GM06990 (cell line): ENCODE measurements around the gene SHMT2.

Experiments used
- DNase-seq: peaks from one replicate; pipeline ENCODE4 v3.0.0-alpha.2; 2011; ENCODE audit not compliant: insufficient read length; ENCODE audit errors: extremely low read depth
- H3K27me3 ChIP-seq: replicated peaks from 2 replicates; pipeline ENCODE4 v1.6.0; 2011; ENCODE audit warnings: low read length; ENCODE audit not compliant: control insufficient read depth, insufficient read depth
- H3K36me3 ChIP-seq: 2 replicates; pipeline ENCODE4 v1.5.1; 2011; ENCODE audit warnings: low read length; ENCODE audit not compliant: control insufficient read depth, insufficient read depth
- H3K4me3 ChIP-seq: replicated peaks from 2 replicates; pipeline ENCODE4 v1.5.1; 2011; ENCODE audit warnings: low read depth, mild to moderate bottlenecking, control low read depth, low read length
- CTCF ChIP-seq: IDR thresholded peaks from 2 replicates; pipeline ENCODE4 v1.5.1; 2011; ENCODE audit warnings: low read length, control low read depth, mild to moderate bottlenecking, inconsistent platforms; ENCODE audit not compliant: insufficient read depth, poor library complexity, severe bottlenecking

Gene SHMT2

GRCh38 chr12:57219993-57220754 lies 9.3 kb upstream of the SHMT2 start:
- TF ChIP-seq CTCF = no peak
- Histone ChIP-seq H3K4me3 (no peak overlapping the region), H3K27me3 (peaks cover 13% of the 10 kb centered on the region), H3K36me3 (no peaks in the 10 kb centered on the region)
- DNase-seq = no peak

GRCh38 chr12:57220770-57221168 lies 8.7 kb upstream of the SHMT2 start:
- no peak for TF ChIP-seq CTCF
- Histone ChIP-seq H3K27me3 (peaks cover 11% of the 10 kb centered on the region), H3K4me3 (no peak overlapping the region), H3K36me3 (no peaks in the 10 kb centered on the region)
- no peak for DNase-seq

- no peaks in the 10 kb centered on the region for H3K36me3 ChIP-seq
- DNase-seq = no peak
- no peak overlapping the region for H3K4me3 ChIP-seq
- peaks cover 11% of the 10 kb centered on the region for H3K27me3 ChIP-seq
- no peak for TF ChIP-seq CTCF
These were observed 8.2 kb upstream of the SHMT2 start for GRCh38 chr12:57221169-57221917.

- H3K4me3 ChIP-seq = no peak overlapping the region
- no peaks in the 10 kb centered on the region for H3K36me3 ChIP-seq
- no peak for TF ChIP-seq CTCF
- DNase-seq = no peak
- peaks cover 12% of the 10 kb centered on the region for H3K27me3 ChIP-seq
These were observed 7.0 kb upstream of the SHMT2 start for GRCh38 chr12:57222286-57223190.

DNA sequence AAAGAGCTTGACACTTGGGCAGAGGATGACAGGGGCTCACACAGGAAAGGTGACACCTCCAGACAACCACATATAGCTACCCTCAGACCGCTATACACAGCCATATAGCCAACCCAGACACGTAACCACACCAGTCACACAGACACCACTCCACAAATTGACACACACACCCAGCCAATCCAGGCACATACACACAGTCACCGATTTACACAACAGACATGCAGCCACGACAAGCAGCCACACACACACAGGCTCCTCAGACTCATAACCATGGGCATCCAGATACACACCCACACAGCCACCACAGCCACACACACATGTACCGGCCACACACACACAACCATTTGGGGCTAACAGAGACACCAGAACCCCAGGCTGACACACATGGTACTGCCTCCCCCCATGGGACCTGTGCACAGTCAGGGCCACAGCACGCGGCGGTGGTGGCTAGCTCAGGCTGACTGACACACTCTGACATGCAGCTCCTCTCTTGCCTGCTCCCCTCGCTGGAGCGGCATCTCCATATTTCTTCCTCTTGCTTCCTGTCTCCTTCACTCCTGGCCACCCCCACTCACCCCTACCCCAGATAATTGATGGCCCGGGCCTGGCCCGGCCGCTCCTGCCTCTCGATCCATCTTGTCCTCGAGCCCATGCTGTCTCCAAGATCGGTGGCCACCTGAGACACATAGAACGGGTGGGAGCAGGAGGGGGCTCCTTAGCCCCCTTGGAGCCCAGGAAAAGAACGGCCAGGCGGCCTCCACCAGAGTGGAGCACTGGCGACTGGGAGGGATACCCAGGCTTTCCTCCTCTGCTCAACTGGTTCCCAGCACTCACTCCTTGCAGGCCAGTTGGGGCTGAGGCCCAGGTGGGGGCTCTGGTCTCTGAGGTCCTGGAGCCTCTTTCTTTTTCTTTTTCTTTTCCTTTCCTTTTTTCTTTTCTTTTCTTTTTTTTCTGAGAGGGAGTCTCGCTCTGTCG lies 6.0 kb upstream of the SHMT2 start:
- no peak for DNase-seq

More for the DNA sequence above, 6.0 kb upstream of the SHMT2 start:
- no peaks in the 10 kb centered on the region for H3K36me3 ChIP-seq
- no peak for TF ChIP-seq CTCF
- H3K4me3 ChIP-seq = no peak overlapping the region
- H3K27me3 ChIP-seq = peaks cover 9% of the 10 kb centered on the region; the same call in 1 of the 2 replicates
